Measurements from ENCODE around the gene PPP2R5A.

PPP2R5A gene

DNA sequence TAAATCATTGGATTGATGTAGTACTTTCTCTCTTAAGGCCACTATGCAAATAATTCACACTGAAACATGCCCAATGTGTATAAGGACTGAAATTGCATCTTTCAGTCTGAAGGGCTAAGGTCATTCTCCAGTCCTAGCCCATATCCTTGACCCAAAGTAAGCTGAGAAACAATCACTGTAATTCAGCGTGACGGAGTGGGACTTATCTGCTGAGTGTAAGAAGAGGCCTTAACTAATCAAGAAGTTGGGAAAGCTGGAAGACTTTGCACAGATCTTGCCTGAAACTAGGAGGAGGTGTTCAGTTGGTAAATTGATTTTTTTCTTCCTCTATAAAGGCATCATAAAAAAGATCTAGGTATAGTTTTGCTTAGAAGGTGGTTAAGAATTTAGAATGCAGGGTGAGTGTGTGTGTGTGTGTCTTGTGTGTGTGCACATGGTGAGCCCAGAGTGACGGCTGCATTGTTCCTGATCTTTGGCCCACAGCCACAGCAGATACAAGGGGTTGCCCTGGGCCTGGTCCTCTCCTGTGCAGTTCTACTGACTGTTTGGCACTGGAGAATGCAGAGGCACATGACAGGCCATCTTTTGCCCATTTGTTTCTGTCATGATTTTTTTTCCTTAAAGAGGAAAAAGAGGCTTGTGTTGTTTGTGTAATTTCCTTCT lies 13.3 kb upstream of the PPP2R5A start:
- TF ChIP-seq EZH2phosphoT487 (IDR thresholded peaks at IDR 0.05; ENCODE audit: low read length) (no peak), CTCF (IDR thresholded peaks at IDR 0.05; ENCODE audit: low read length) (no peak), EZH2 (optimal IDR thresholded peaks at IDR 0.05; ENCODE audit: low read depth, low read length) (no peak)
- DNase-seq = no peak
- H3K9me3 ChIP-seq (replicated peaks; ENCODE audit: insufficient read depth, low read length) = no peaks in the 10 kb centered on the region
- H3K4me2 ChIP-seq (ENCODE audit: low read depth, low read length) = no peak overlapping the region
- H3K79me2 ChIP-seq (ENCODE audit: low read length) = no peaks in the 10 kb centered on the region
- no peak overlapping the region for H3K9ac ChIP-seq (ENCODE audit: low read length)
- H3K27ac ChIP-seq (ENCODE audit: low read length) = no peak overlapping the region
- no peaks in the 10 kb centered on the region for H3K27me3 ChIP-seq (replicated peaks; ENCODE audit: insufficient read depth, low read length)
- H3K4me3 ChIP-seq (ENCODE audit: low read length) = no peak overlapping the region
- H2AFZ ChIP-seq (ENCODE audit: low read length) = no peak overlapping the region
- no peaks in the 10 kb centered on the region for H3K4me1 ChIP-seq (ENCODE audit: low read length)
- no peaks in the 10 kb centered on the region for H3F3A ChIP-seq (ENCODE audit: insufficient read depth, low read length)
- H3K36me3 ChIP-seq (replicated peaks; ENCODE audit: insufficient read depth, low read length) = no peaks in the 10 kb centered on the region
- no peaks in the 10 kb centered on the region for H3K9me2 ChIP-seq (replicated peaks; ENCODE audit: insufficient read depth, low read length)
- no peaks in the 10 kb centered on the region for H4K20me1 ChIP-seq (ENCODE audit: insufficient read depth, low read length)

- Histone ChIP-seq H3K27ac (ENCODE audit: low read length) (no peak overlapping the region), H3K79me2 (ENCODE audit: low read length) (peaks cover 6% of the 10 kb centered on the region), H2AFZ (ENCODE audit: low read length) (no peak overlapping the region), H3K9me3 (replicated peaks; ENCODE audit: insufficient read depth, low read length) (no peaks in the 10 kb centered on the region), H3K4me3 (ENCODE audit: low read length) (no peak overlapping the region), H3K9me2 (replicated peaks; ENCODE audit: insufficient read depth, low read length) (no peaks in the 10 kb centered on the region), H3K9ac (ENCODE audit: low read length) (no peak overlapping the region), H4K20me1 (ENCODE audit: insufficient read depth, low read length) (no peaks in the 10 kb centered on the region), H3K4me1 (ENCODE audit: low read length) (no peaks in the 10 kb centered on the region), H3K4me2 (ENCODE audit: low read depth, low read length) (no peak overlapping the region), H3K36me3 (replicated peaks; ENCODE audit: insufficient read depth, low read length) (no peaks in the 10 kb centered on the region), H3F3A (ENCODE audit: insufficient read depth, low read length) (peaks cover 22% of the 10 kb centered on the region), H3K27me3 (replicated peaks; ENCODE audit: insufficient read depth, low read length) (no peaks in the 10 kb centered on the region)
- no peak for DNase-seq
- no peak for TF ChIP-seq CTCF (IDR thresholded peaks at IDR 0.05; ENCODE audit: low read length)
- no peak for TF ChIP-seq EZH2phosphoT487 (IDR thresholded peaks at IDR 0.05; ENCODE audit: low read length)
- TF ChIP-seq EZH2 (optimal IDR thresholded peaks at IDR 0.05; ENCODE audit: low read depth, low read length) = no peak
These were observed 3.6 kb upstream of the PPP2R5A start for GRCh38 chr1:212281590-212281989.

- H3K9ac ChIP-seq (ENCODE audit: low read length) = no peak overlapping the region
- no peak for TF ChIP-seq EZH2 (optimal IDR thresholded peaks at IDR 0.05; ENCODE audit: low read depth, low read length)
- no peak for TF ChIP-seq EZH2phosphoT487 (IDR thresholded peaks at IDR 0.05; ENCODE audit: low read length)
- no peak for TF ChIP-seq CTCF (IDR thresholded peaks at IDR 0.05; ENCODE audit: low read length)
- no peak overlapping the region for H3K27ac ChIP-seq (ENCODE audit: low read length)
- no peaks in the 10 kb centered on the region for H4K20me1 ChIP-seq (ENCODE audit: insufficient read depth, low read length)
- H3K79me2 ChIP-seq (ENCODE audit: low read length) = peaks cover 28% of the 10 kb centered on the region
- peaks cover 25% of the 10 kb centered on the region for H3F3A ChIP-seq (ENCODE audit: insufficient read depth, low read length)
- no peaks in the 10 kb centered on the region for H3K27me3 ChIP-seq (replicated peaks; ENCODE audit: insufficient read depth, low read length)
- H3K4me2 ChIP-seq (ENCODE audit: low read depth, low read length) = peak overlapping the region; percentile 87; the same call in 1 of the 2 replicates
- no peaks in the 10 kb centered on the region for H3K36me3 ChIP-seq (replicated peaks; ENCODE audit: insufficient read depth, low read length)
- DNase-seq = no peak
- H3K9me2 ChIP-seq (replicated peaks; ENCODE audit: insufficient read depth, low read length) = no peaks in the 10 kb centered on the region
- no peak overlapping the region for H2AFZ ChIP-seq (ENCODE audit: low read length)
- H3K4me1 ChIP-seq (ENCODE audit: low read length) = peaks cover 11% of the 10 kb centered on the region
- no peak overlapping the region for H3K4me3 ChIP-seq (ENCODE audit: low read length)
- H3K9me3 ChIP-seq (replicated peaks; ENCODE audit: insufficient read depth, low read length) = no peaks in the 10 kb centered on the region
These were observed 1.5 kb upstream of the PPP2R5A start for GRCh38 chr1:212283741-212284140.
